HS-27A (cell line): ENCODE results near the gene HECW1.

ENCODE experiments used
- DNase-seq: peaks from one replicate; pipeline ENCODE4 v3.0.0-alpha.2; 2012; ENCODE audit warnings: low read depth, missing footprints

Gene HECW1

DNA sequence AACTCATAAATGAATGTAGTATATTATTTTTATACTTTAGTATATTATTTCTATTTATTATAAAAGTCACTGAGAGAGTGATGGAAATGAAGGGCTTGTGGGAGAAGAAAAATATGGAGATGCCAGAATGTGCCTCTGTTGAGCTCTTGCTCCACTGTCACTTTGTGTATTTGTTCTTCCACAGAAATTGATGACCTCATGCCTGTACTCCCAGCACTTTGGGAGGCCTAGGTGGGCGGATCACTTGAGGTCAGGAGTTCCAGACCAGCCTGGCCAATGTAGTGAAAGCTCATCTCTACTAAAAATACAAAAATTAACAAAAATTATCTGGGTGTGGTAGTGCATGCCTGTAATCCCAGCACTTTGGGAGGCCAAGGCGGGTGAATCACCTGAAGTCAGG is 394.0 kb downstream of the HECW1 start:
- no peak for DNase-seq

DNA sequence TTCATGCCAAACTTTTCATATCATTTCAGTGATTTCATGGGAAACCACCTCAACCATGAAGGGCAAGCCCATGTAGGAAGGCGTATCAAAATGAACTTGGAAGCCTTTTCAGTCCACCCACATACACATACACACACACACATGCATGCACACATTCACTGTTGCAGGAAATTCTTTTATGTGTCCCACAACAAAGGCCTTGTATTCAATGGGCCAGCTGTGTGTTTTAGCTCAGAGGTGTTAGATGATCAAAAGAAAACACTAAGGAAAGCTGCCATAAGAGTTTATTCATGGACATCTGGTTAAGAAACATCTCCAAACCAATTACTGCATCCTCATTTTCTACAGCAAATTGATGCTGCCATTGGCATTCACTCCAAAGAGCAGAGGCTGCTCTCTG is 396.0 kb downstream of the HECW1 start:
- no peak for DNase-seq

DNA sequence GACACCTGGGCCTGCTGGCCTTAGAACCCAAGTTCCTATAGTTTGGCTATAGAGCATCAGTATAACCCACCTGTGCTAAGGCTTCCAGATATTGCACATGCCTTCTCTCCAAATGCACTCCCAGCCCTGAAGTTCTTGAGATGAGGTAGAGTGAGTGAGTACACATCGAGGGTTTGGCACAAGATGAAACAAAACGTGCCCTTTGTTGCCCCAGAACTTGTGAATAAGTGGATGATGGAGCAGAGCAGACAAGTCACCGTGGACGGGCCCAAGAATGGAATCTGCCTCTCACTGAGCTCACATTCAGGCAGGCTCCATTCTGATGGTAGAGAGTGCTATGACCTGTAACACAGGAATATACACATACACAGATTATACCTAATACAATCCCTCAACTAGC is 397.5 kb downstream of the HECW1 start:
- DNase-seq: no peak

DNA sequence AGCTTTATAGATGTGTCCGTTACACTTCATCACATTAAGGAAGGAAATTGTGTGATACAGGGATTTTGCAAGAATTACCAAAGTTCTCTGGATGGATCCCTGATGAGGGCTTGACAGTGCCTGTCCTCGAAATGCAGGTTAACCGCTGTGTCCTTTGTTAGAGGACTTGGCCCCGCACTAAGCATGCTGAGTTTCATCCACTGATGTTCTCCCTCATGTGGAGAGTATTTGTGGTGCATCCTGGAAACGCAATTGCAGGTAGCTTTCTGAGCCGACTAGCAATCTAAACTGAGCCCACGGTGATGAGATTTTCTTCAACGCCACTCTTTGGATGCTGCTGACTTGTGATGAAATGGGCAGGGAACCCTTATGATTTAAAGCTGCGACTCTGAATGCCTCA is 398.6 kb downstream of the HECW1 start:
- DNase-seq: no peak

DNA sequence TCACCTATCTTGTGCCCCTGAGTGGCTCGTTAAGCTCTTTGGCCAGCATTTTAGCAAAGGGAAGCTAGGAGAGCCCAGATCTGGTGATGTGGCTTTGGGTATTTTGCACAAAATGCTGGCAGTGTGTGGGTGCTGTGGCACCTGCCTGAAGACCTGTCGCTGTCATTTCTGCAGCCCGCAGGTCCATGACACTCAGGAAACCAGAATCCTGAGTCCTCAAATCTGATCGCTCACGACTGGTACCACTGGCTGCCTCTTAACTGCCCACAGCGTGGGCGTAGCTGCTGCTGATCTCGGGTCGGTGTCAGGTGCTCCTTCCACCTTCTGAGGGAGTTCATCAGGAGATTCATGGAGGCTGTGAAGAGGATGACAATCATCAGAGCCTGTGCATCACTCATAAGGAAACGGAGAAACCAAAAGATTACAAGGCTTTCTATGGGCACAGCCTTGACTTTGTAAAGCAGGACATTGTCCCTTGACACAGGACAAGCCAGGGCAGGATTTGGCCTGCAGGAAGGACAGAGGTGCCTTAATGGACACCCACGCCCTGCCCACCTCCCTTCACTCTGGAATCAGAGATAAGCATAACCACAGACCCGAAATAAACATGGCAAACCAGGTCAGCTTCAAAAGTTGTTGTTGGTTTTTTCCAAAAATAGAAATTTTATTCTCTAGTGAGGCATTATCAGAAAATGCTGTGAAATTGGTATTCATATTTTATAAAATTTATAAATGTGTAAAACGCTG is 399.5 kb downstream of the HECW1 start:
- no peak for DNase-seq

DNA sequence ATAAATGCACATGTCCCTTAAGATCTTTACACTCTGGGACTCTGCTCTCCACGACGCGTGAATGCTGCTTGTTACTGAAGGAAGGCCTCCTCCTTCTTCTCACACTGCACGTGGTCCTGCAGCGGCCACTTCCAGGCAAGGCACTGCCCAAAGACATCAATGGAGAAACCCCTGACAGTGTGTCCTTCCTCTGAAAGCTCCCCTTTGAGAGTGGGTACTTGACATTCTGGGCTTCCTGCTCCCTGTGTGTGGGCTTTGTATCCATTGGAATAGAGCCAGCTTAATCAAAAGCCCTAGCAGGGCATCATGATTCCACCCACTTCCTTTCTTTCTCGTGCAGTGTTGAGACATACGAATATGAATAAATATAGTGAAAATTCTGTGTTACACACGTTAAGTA is 400.8 kb downstream of the HECW1 start:
- no peak for DNase-seq

DNA sequence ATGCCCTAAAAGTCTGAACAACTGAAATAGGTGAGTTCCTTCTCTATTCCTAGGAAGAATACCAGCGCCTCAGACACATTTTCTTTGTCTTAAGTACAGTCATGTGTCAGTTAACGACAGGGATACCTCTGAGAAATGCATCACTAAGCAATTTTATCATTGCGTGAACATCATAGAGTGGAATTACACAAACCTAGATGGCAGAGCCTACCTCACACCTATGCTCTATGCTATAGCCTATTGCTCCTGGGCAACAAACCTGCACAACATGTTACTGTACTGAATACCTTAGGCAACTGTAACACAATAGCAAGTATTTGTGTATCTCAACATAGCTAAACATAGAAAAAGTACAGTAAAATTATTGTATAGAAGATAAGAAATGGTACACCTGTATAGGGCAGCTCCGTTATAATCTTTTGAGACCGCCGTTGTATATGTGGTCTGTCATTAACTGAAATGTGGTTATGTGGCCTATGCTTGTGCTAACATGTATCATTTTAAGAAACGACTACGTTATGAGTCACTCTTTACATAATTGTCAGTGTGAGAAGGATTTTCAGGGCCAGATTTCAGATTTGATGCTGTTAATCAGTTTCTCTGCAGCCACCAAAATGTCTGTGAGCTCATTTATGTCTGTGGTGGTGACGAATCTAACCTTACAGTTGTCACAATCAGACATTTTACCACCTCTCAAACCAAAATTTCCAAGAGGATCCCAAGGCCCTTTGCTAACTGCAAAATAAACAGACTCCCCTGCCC is 404.3 kb downstream of the HECW1 start:
- DNase-seq: no peak

DNA sequence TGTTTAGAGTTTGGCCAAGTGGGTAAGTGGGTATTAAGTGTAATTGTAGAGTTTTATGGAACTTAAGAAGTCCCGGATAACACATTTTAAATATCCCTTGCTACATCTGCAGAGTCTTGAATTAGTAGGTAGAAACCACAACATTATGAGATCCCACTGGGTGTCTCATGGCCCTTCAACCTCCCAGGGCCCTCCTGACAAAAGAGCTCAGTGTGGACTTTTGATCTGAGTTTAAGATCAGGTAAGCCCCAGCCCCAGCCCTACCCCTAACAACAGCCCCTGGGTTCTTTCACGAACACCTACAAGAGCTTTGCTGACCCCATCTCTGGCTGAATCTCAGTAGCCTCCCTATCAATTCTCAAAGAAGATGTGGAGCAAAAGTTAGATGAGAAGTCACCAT is 405.0 kb downstream of the HECW1 start:
- DNase-seq: no peak

DNA sequence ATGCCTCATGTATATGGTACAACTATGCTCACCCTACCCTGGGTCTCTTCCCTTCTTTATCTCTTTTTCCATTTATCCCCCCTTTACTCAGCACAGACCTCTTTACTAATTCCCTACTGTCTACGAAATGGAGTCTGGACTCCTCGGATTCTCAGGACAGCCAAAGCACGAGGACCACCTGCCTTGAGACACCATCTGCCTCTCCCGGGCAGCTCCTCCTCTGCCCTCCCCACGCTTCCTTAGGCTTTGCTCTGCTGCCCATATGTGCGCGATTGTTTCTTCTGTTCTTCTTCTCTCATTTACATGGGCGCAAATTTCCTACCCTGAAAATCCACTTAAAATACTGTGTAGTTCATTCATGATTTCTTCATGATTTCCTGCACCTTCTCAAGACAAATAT is 407.8 kb downstream of the HECW1 start:
- DNase-seq: no peak

DNA sequence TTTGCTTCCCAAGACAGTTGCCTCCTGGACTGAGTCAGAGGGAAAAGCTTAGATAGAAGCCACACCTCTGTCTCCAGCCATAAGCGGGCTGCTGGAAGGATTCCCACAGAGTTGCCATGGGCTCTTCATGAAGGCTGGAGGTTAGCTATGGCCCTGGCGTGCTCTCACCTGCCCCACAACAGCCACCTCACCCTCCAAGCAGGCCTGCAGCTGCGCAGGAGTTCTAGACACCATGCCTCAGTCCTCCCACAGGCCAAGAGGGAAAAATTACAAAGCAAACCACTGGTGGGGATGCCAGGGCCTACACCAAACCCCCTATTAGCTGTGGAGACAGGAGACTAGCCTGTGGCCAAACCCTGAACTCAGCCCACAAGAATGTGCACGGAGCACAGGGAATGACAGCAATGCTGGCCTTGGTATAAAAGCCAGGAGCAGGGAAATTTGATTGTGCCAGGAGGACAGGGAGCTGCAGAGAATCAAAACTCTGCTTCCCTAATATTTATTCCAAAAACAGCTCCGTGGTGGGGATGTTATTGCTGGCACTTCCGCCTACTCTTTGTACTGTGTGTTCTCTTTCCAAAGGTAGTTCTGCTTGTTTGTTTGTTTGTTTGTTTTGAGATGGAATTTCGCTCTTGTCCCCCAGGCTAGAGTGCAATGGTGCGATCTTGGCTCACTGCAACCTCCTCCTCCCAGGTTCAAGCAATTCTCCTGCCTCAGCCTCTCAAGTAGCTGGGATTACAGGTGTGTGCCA is 410.1 kb downstream of the HECW1 start:
- no peak for DNase-seq

DNA sequence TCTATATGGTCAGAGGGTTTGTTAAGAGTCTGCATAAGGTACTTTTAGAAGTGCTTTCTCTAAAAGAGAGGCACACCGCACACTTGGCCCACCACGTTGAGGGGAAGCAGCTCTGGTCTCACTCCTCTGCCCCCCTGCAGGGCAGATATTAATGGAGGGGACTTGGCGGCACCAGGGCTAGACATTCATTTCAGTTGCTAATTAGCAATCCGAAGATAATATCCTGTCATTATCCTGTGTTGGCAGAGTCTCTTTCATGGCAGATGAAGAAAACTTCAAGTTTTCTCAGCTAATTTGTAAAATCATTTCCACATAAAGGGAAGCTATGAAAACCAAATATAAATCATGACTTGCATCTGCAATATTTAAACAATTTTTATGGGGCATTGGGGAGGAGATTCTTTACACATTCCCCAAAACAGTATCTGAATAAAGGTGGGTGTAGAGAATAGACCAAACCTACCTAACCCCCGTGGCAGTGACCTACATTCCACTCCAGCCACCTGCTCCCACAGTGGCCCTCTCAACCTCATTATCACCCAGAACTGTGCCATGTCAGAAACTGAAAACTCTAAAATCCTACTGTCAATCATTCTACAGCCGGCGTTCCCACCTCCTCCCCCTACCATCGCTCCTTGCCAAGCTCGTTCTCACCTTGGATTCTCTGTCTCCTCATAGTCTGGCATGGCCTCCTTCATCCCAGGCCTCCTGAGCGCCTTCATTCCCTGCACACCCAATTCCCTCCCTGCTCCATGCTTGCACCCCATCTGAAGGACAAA is 416.3 kb downstream of the HECW1 start:
- no peak for DNase-seq

DNA sequence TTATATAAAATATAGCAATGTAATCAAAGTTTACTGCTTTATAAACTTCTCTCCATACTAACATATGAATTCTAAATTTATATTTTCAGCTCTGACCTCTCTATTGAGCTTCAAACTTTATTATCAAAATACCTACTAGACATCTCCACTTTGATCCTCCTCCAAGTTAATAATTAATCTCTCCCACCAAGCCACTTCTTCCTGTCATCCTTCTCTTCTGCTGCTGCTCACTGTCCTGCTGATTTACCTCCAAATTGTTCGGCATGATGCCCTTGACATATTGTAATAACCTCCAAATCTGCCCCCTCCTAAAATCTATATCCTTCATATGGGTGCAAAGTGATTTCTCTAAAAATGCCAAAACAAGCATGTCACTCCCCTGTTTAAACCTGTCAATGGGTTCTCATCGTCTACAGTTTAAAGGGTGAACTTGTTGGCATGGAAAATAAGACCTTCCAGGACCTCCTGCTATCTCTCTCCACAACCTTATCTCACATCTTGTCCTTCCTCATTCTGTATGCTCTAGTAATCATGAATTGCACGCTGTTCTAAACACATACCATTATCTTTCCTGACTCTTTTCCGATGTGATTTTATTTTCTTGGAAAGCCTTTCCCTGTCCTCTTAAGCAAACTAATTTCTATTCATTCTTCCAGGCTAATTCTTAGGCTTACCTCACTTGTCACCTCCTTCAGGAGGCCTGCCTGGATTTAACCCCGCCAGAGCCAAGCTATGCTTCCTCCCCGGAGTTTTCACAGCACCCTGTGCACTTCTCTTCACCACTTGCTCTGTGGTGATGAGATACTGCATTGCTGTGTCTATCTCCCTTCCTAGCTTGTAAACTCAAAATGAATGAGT is 418.3 kb downstream of the HECW1 start:
- no peak for DNase-seq

DNA sequence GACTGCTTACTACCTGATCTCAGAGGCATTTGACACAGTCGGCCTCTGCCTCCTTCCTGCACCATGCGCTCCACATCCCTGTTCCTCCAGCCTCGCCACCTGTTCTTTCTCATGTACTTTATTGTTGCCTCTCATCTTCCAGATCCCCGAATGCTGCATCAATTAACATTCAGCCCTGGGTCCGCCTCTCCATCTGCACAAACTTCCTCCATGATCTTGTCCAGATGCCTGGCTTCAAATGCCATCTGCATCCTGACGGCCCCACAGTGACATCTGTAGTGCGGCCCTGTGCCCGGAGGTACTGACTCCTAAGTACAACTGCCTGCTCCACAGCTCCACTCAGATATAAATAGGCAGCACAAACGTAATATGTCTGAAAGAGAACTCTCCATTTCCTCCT is 419.3 kb downstream of the HECW1 start:
- no peak for DNase-seq

DNA sequence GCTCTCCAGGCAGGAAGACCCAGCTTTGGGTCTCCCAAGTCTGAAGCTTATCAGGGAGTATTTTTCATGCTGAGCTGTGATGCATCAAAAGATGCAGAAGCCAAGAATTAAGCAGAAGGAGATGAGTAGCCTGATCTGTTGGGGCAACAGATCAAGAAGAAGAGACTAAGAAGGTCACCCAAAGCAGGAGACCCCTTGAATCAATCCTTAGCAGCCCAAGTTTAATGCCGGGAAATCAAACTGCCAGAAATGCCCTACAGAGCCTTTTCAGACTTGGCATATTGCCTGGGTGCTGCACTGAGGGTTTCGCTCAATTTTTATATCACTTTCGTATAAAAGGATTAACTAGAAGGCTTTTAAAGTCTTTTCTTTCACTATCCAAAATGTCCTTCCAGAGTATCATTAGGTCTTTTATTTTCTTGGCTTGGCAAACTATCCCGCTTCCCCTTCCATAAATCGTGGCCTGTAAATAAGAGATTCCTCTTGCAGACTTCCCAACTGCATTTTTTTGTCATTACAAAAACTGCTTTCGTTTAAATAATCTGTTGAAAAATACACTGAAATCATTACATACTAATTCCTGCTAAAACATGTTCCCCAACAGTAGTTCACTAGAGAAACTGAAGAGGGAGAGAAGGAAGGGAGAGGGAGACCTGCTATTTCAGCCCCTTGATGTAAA is 421.5 kb downstream of the HECW1 start:
- DNase-seq: no peak

DNA sequence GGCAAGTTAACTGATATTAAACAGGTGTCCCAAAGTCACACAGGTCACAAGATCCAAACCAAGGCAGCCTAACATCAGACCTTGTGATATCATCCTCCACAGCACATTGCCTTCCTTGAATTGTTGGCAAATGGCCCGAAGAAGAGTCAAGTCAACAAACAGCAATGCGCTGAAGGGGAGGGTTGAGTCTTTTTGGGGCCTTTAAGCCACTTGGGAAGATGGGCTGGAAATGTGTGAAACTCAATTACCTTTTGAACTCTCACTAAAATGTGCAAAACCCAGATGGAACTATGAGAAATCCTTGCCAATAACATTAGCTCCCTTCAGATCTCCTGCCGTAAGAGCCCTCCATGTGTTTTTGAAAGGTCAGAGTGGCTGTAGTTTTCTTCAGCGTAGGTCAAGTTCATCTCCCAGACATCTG is 422.6 kb downstream of the HECW1 start:
- DNase-seq: no peak

DNA sequence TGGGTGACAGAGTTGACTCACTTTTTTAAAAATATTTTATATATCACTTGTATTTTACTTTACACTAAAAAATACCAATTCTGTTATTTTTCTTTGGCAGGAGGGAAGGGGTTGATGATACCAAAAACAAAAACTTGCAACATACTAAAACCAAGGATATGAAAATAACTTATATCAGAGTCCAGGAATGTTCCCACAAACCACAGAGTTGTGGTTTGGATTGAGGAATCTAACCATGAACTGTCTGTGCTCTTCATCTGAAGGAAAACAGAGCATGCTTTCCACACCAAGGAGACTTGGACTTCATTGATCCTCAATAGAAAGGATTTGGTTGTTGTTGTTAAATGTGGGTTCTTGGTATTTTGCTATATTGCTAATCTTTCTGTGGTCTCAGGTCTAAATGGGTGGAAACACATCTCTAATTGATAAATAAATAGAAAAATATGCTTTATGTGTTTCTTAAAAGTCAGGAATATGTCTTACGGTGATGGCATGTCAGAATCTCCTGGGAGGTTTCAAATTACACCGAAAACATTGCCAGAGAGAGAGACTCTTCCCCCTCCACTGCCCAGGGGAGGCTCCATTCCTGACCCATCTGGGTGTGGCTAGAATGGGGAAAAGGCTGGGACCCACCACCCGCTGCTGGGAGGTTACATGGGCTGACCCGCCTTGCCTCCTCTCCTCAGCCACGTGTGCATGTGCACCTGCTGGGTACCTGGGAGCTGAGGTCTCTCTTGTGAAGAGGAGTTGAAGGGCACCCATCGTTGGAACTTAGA is 423.6 kb downstream of the HECW1 start:
- DNase-seq: peak; percentile 69

DNA sequence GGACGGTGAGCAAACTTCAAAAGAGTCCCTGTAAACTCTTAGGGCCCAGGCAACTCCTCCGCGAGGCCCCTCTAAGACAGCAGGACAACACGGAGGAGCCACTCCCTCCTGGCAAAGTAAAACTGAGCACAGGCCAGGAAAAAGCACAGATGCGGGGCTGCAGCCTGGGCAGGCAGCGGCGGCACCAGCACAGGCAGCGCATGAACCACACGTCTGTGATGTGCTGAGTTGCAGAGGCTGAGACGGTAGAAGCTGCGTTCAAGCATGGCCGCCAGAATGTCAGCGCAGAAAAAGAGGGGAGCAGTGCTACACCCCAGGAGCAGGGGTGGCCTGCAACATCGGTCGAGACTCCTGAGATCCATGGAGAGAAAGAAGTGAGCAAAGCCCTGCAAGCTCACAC is 424.3 kb downstream of the HECW1 start:
- no peak for DNase-seq

DNA sequence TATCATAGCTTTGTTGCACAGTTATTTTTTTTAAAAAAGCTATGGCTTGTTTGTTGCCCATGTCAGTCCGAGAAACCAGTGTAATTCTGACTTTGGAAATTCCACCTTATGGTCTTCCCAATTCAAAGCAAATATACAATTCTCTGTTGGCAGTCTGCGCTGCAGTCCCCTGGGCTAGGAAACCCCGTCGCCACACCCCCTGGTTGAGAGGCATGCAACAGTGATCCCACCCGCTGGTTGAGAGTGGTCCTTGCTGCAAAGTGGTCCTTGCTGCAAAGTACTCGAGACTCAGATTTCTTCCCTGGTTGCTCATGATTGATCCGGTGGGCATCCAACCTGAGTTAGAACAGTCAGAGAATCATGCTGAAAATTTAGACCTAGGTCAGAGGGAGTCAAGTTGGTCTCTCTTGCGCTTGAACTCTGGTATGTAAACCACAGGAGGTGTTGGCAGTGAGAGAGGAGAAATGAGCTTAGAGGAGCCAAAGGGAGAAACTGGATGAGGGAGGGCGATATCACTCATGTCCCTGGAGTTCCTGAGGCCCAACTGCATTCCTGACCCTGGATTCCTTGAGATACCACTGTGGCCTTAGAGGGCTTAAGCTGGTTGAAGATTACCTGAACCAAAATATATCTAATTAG is 425.4 kb downstream of the HECW1 start:
- no peak for DNase-seq

DNA sequence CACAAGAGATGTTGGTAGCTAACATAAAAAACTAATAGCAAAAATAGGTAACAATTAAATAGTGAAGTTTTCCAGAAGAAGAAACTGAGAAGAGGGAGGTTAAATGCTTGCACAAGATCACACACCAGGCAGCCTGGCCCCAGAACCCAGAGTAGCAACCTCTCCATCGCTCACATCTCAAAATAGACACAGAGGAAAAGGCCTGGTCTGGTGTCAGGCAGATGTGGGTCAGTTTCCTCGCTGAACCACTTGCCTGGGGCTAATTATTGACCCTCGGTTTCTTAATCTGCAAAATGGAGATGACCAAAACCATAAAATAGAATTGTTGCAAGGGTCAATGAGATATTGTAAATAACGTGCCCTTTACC is 425.9 kb downstream of the HECW1 start:
- no peak for DNase-seq
